Aorta (tissue), 5 donors: ENCODE measurements around the gene MAGOH. TPM values are rescaled to one million over a fixed set of nuclear protein-coding genes. Genes with fewer than 3 reads are reported as not detected.

ENCODE experiments used
- ATAC-seq: fragments of 200-7000 bp; cut with Tn5 transposase; one replicate; pipeline ENCODE4 v1.9.1; 2022; ENCODE audit warnings: moderate library complexity; ENCODE audit not compliant: low FRiP score
- DNase-seq, 2 donors: peaks; one replicate each; pipeline ENCODE4 v3.0.0-alpha.2; 2020
- H3K27ac ChIP-seq, 2 donors: one replicate each; pipeline ENCODE4 v1.5.1; 2013; ENCODE audit warnings: low read length in 2 of 2, mild to moderate bottlenecking in 2 of 2, moderate library complexity in 2 of 2, control low read depth in 1 of 2, inconsistent platforms in 1 of 2, low read depth in 1 of 2
- H3K27me3 ChIP-seq, 2 donors: one replicate each; pipeline ENCODE4 v1.6.1; 2013; ENCODE audit warnings: control low read depth in 1 of 2, low read length in 1 of 2, mild to moderate bottlenecking in 1 of 2, moderate library complexity in 1 of 2; ENCODE audit not compliant: insufficient read depth in 2 of 2, control insufficient read depth in 1 of 2
- H3K36me3 ChIP-seq, 2 donors: one replicate each; pipeline ENCODE4 v1.6.1; 2013; ENCODE audit warnings: control low read depth in 1 of 2, low read length in 1 of 2, mild to moderate bottlenecking in 1 of 2; ENCODE audit not compliant: insufficient read depth in 2 of 2, control insufficient read depth in 1 of 2
- H3K4me1 ChIP-seq, 2 donors: one replicate each; pipeline ENCODE4 v1.6.1; 2013; ENCODE audit warnings: low read length in 2 of 2, control low read depth in 1 of 2, mild to moderate bottlenecking in 1 of 2, moderate library complexity in 1 of 2; ENCODE audit not compliant: insufficient read depth in 2 of 2, control insufficient read depth in 1 of 2
- H3K4me3 ChIP-seq, 2 donors: one replicate each; pipeline ENCODE4 v1.5.1; 2013; ENCODE audit warnings: low read length in 2 of 2, control low read depth in 1 of 2, mild to moderate bottlenecking in 1 of 2
- H3K9me3 ChIP-seq: one replicate; pipeline ENCODE4 v1.6.1; 2013; ENCODE audit warnings: mild to moderate bottlenecking, low read length; ENCODE audit not compliant: control insufficient read depth
- WGBS, 2 donors: extraction: QIAGEN DNeasy Blood & Tissue Kit; methylation state at CpG; one replicate each; pipeline ENCODE4 v1.1.7; 2013; 5-methylcytosine and 5-hydroxymethylcytosine counted together
- intact Hi-C, 2 donors: fragments of 100-400 bp; cut with DNase I; formaldehyde crosslinking; loops; one replicate each; pipeline versions ENCODE4 v1.14.2 to v1.15.0; 2022
- polyA plus RNA-seq, 2 donors: library from polyadenylated mRNA; stranded (reverse); fragments of 200-250 nt; gene quantifications; one replicate each; pipeline ENCODE4 v1.2.3, GENCODE V29; 2013
- total RNA-seq, 2 donors: library from RNA; stranded (reverse); fragmentation: NEBNext Ultra II Directional; extraction: Animal tissue kit (Norgen Biotek cat#: 25700); gene quantifications; one replicate each; pipeline ENCODE4 v1.2.1, GENCODE V29; 2021
- donor health status: healthy with polysubstance abuse.
- donor health status: Bipolar disorder and iron deficiency.
- donor health status: DM: no; HTN: no; CAD: no.
- donor health status: DM: no; HTN: no; CAD: no.
- donor health status: DM: yes; HTN: yes; CAD: no.

Gene MAGOH
- total and polyA plus RNA-seq, 4 donors: 26.7 to 65.2 (median 39.2) TPM

DNA sequence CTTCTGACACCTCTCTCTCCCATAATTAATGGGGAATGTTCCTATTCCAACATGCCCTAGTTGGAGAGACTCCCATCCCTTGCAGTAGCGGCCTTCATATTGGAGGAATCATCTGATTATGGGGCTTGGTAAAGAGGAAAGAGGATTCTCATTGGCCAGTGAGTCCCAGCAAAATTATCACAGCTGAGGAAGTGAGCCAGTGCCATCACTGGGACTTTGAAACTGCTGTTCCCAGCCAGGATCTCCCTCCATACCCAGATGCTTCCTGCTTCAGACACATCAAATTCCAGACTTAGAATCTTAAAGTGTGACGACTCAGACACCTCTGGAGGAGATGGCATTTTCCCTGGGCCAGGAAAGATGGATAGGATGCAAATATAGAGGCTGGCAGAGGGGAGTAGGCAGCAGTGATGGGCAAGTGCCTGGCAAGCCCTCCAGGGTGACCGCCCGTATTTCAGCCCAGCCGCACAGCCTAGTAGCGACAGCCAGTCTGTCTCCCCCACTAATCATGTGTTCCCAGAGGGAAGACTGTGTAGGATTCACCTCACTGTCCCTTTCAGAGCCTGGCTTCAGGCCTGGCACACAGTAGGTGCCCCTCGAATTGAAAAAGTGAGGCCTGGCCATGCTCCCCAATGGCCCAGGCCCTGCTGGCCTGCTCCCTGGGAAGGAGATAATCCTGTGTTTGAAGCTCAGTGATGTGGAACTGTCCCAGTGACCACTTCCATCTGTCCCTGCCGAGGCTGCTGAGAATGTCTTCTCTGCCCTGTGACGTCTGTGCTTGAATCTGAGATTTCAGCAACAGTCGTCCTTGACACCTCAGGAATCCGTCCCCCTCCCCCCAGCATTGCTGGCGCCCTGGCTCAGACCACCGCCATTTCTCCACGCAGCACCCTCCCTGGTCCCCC is 41.2 kb upstream of the MAGOH start:
- ATAC-seq (no peak), DNase-seq (no peak)
- no peaks in the 10 kb centered on the region for H3K4me1 ChIP-seq
- H3K36me3 ChIP-seq: no peaks in the 10 kb centered on the region
- no peak overlapping the region for H3K27ac ChIP-seq
- no peak overlapping the region for H3K4me3 ChIP-seq
- no peaks in the 10 kb centered on the region for H3K27me3 ChIP-seq
- WGBS, 2 donors: 86 to 87% methylated on average over 14 of the region's 14 CpGs
- no peaks in the 10 kb centered on the region for H3K9me3 ChIP-seq
- intact Hi-C loops: loop anchor here in 1 of 2 donors (5.0 kb wide), 1 partner anchor 48 kb away; the partner anchor contains the start of gene LRP8

DNA sequence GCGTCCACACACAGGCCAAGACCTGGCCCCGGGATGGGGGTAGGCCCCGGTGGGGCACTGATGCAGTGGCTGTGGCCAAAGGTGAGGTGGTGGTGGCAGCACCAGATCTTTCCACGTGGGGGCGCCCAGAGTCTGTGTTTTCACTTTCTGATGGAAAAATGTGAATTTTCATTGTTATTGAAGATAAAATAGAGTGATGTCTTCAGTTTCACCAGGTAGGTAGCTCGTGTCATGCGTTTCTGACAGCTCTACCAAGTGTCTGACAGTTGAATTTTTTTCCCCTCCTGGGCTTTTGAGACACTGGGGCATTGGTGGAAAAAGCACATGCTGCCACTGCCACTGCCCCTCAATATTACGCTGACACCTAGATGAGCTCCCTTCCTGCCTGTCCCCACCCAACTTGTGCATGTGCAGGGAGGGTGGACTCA is 40.0 kb upstream of the MAGOH start:
- no peak for ATAC-seq

DNA sequence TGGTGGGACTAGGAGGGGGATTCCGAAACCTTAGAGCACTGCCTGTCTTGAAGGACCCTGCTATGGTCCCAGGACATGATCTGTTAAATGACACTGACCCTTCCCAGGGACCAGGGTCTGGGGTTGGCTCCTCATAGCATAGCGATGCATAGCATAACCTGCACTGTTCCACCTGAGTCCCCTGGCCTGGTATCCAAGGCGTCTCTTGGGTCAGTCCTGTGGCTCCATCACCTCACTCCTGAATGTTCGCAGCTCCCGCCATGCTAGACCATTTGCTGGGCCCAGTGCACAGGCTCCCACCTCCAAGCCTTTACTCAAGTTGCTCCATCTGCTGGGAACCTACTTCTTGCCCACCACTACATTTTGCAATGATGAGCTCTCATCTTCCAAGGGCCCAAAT is 39.0 kb upstream of the MAGOH start:
- Histone ChIP-seq H3K4me1 (no peaks in the 10 kb centered on the region), H3K36me3 (no peaks in the 10 kb centered on the region), H3K9me3 (no peaks in the 10 kb centered on the region), H3K4me3 (no peak overlapping the region), H3K27ac (no peak overlapping the region), H3K27me3 (no peaks in the 10 kb centered on the region)
- WGBS, 2 donors: 97 to 100% methylated on average over 5 of the region's 5 CpGs
- ATAC-seq: no peak
- intact Hi-C loops: loop anchor here in 1 of 2 donors (5.0 kb wide), 1 partner anchor 50 kb away; the partner anchor contains the start of gene LRP8
- DNase-seq: peak in 1 of 2 donors; percentile 27

More for the DNA sequence above, 40.0 kb upstream of the MAGOH start:
- 14% methylated on average over 8 of the region's 8 CpGs for WGBS, 2 donors
- Histone ChIP-seq H3K9me3 (no peaks in the 10 kb centered on the region), H3K4me1 (no peaks in the 10 kb centered on the region), H3K27ac (no peak overlapping the region), H3K27me3 (no peaks in the 10 kb centered on the region), H3K4me3 (no peak overlapping the region), H3K36me3 (no peaks in the 10 kb centered on the region)
- intact Hi-C loops: loop anchor here (1.0 to 5.0 kb wide), 2 partner anchors 49 to 115 kb away; partner anchors contain the start of gene LRP8 (in 1 of the 2)
- DNase-seq: peak; percentile 72 to 86

DNA sequence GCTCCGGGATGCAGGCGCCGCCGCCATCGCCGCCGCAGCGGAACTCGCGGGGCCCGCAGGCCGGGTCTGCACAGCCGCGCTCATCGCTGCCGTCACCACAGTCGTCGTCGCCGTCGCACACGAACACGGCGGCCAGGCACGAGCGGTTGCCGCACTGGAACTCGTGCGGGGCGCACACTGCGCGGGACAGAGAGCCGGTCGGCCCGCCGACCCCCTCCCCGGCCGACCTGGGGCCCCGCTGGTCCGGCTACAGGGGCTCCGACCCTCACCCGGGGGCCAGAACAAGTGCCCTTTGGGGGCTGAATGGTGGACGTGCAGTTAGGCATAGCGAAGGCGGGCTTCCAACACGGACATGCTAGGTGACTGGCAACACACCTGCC is 38.6 kb upstream of the MAGOH start:
- H3K27ac ChIP-seq: no peak overlapping the region
- no peaks in the 10 kb centered on the region for H3K4me1 ChIP-seq
- DNase-seq (peak in 1 of 2 donors; percentile 75), ATAC-seq (no peak)
- intact Hi-C loops: loop anchor here in 1 of 2 donors (5.0 kb wide), 1 partner anchor 50 kb away; the partner anchor contains the start of gene LRP8
- no peaks in the 10 kb centered on the region for H3K36me3 ChIP-seq
- no peaks in the 10 kb centered on the region for H3K9me3 ChIP-seq
- H3K4me3 ChIP-seq: no peak overlapping the region
- no peaks in the 10 kb centered on the region for H3K27me3 ChIP-seq
- 85 to 89% methylated on average over 46 of the region's 46 CpGs for WGBS, 2 donors

DNA sequence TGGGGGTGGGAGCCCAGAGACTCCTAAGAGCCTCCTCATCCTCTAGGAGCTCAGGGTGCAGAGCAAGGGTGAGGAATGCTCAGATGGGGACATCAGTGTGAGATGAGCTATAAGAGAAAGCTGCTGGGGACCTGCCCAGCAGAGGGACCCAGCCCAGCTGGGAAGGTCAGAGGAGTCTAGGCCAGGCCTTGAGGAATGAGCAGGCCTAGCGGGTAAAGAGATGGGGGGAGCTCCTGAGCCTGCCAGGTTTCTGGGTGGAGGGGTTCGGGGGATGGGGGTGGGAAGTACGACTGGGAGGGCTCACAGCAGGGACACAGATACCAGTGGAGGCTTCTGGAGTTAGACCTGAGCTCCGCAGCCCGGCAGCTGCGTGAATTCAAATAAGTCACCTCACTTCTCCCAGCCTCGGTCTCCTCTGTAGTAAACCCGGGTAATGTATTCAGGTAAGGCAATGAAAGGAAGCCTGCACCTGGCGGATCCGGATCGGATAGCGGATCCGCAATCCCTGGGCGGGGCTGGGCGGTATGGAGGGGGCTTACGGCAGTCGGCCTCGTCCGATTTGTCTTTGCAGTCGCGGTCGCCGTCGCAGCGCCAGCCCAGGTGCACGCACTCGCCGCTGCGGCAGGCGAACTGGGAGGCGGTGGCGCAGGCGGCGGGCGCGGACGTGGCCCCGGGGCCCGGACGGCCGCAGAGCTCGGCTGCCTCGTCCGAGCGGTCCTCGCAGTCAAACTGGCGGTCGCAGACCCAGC is 38.0 kb upstream of the MAGOH start:
- Histone ChIP-seq H3K27ac (no peak overlapping the region), H3K27me3 (no peaks in the 10 kb centered on the region), H3K9me3 (no peaks in the 10 kb centered on the region), H3K4me1 (no peaks in the 10 kb centered on the region), H3K36me3 (no peaks in the 10 kb centered on the region), H3K4me3 (no peak overlapping the region)
- DNase-seq: no peak
- ATAC-seq: no peak
- intact Hi-C loops: loop anchor here in 1 of 2 donors (5.0 kb wide), 1 partner anchor 51 kb away; the partner anchor contains the start of gene LRP8
- 83 to 91% methylated on average over 48 of the region's 48 CpGs for WGBS, 2 donors

DNA sequence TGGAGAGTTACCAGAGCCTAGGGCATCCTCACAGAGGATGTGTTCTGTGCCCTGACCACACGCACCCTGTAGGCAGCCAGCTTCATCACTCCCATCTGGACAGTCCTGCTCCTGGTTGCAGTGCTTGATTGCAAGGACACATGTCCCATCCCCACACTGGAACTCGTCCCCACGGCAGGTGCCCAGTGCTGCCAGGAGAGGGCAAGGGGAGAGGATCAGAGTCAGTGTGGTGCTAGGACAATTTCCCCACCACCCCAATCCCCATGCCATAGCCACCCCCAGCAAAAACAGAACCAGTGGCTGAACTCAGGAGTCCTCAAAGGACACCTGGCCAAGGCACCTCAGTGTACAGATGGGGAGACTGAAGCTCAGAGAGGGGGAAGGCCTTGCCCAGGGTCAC is 37.2 kb upstream of the MAGOH start:
- Histone ChIP-seq H3K4me3 (no peak overlapping the region), H3K9me3 (no peaks in the 10 kb centered on the region), H3K27ac (no peak overlapping the region), H3K27me3 (no peaks in the 10 kb centered on the region), H3K4me1 (no peaks in the 10 kb centered on the region), H3K36me3 (no peaks in the 10 kb centered on the region)
- intact Hi-C loops: loop anchor here in 1 of 2 donors (5.0 kb wide), 1 partner anchor 52 kb away; the partner anchor contains the start of gene LRP8
- peak in 1 of 2 donors; percentile 39 for DNase-seq
- 90 to 93% methylated on average over 3 of the region's 3 CpGs for WGBS, 2 donors
- no peak for ATAC-seq

DNA sequence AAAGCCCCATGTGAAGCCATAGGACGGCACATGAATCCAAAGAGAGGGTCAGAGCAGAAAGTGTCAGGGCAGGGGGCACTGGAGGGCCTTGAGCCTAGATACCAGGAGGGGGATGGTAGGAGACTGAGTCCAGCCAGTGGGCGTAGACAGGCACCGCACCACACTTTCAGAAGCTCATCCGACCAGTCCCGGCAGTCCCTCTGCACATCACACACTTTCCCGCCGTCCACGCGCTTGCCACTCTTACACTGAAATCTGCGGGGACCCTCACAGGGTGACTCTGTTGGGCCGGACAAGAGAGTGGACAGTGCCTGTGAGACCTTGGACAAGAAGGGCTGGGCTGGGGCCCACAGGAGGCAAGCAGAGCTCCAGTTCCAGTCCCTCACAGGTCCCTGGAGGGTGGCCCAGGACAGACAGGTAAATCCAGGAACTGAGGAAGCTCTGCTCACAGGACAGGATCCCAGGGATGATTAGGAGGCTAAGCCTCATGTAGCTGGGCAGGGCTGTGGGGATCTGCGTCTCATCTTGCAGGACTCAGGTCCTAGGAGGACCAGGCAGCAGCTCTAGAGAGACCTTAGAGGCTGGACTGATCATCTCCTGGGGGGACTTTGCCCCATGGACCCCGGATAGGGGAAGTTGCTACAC is 36.3 kb upstream of the MAGOH start:
- Histone ChIP-seq H3K27me3 (no peaks in the 10 kb centered on the region), H3K27ac (no peak overlapping the region), H3K9me3 (no peaks in the 10 kb centered on the region), H3K4me3 (no peak overlapping the region), H3K36me3 (no peaks in the 10 kb centered on the region), H3K4me1 (no peaks in the 10 kb centered on the region)
- ATAC-seq: no peak
- WGBS, 2 donors: 94 to 96% methylated on average over 13 of the region's 13 CpGs
- intact Hi-C loops: loop anchor here in 1 of 2 donors (5.0 kb wide), 1 partner anchor 53 kb away; the partner anchor contains the start of gene LRP8
- DNase-seq: no peak

DNA sequence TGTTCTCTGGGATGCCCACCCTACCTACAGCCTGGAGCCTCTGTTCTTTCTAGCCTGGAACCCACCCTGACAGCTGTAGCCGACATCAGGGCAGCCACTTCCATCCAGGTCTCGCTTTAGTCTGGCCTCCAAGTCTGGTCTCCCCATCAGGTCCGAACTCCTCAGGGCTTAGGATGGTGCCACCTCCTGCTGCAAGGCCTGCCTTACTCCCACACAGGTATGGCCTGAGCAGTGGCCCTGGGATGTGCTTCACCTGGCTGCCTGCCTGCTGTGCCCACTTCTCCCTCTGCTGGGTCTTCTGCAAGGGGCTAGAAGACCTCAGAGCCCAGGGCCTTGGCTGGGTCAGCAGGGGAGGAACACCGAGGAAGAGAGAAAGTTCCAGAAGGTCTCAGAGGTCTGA is 35.7 kb upstream of the MAGOH start:
- H3K9me3 ChIP-seq: no peaks in the 10 kb centered on the region
- H3K36me3 ChIP-seq: no peaks in the 10 kb centered on the region
- H3K27ac ChIP-seq: no peak overlapping the region
- H3K4me3 ChIP-seq: no peak overlapping the region
- intact Hi-C loops: no loop called here
- H3K4me1 ChIP-seq: no peaks in the 10 kb centered on the region
- ATAC-seq (no peak), DNase-seq (no peak)
- WGBS, 2 donors: 92 to 98% methylated on average over 4 of the region's 4 CpGs
- no peaks in the 10 kb centered on the region for H3K27me3 ChIP-seq
